ENCODE measurements around the gene DCLK3.

The DCLK3 gene

GRCh38 chr3:36769926-36770325, 5.6 kb upstream of the DCLK3 start:
- Histone ChIP-seq H3K9me3 (ENCODE audit: low read length) (no peaks in the 10 kb centered on the region), H3F3A (ENCODE audit: insufficient read depth, low read length) (no peaks in the 10 kb centered on the region), H3K4me1 (ENCODE audit: insufficient read depth, low read length, severe bottlenecking) (no peaks in the 10 kb centered on the region), H3K4me3 (ENCODE audit: low read depth, low read length, poor library complexity, severe bottlenecking) (no peak overlapping the region), H3K9me2 (ENCODE audit: low read depth, low read length) (no peaks in the 10 kb centered on the region), H3K36me3 (ENCODE audit: insufficient read depth, low read length) (no peaks in the 10 kb centered on the region), H3K4me2 (ENCODE audit: low read length) (no peak overlapping the region), H3K79me2 (ENCODE audit: insufficient read depth, low read length) (no peaks in the 10 kb centered on the region), H3K27ac (ENCODE audit: low read depth, low read length, poor library complexity, severe bottlenecking) (no peak overlapping the region), H2AFZ (ENCODE audit: low read length) (no peak overlapping the region), H3K27me3 (ENCODE audit: insufficient read depth, low read length) (no peaks in the 10 kb centered on the region), H4K20me1 (ENCODE audit: insufficient read depth, low read length) (no peaks in the 10 kb centered on the region), H3K9ac (ENCODE audit: low read length) (no peak overlapping the region)
- TF ChIP-seq, protein P1, sequence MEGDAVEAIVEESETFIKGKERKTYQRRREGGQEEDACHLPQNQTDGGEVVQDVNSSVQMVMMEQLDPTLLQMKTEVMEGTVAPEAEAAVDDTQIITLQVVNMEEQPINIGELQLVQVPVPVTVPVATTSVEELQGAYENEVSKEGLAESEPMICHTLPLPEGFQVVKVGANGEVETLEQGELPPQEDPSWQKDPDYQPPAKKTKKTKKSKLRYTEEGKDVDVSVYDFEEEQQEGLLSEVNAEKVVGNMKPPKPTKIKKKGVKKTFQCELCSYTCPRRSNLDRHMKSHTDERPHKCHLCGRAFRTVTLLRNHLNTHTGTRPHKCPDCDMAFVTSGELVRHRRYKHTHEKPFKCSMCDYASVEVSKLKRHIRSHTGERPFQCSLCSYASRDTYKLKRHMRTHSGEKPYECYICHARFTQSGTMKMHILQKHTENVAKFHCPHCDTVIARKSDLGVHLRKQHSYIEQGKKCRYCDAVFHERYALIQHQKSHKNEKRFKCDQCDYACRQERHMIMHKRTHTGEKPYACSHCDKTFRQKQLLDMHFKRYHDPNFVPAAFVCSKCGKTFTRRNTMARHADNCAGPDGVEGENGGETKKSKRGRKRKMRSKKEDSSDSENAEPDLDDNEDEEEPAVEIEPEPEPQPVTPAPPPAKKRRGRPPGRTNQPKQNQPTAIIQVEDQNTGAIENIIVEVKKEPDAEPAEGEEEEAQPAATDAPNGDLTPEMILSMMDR (IDR thresholded peaks at IDR 0.05; ENCODE audit: low read length), result no peak
- TF ChIP-seq EZH2 (IDR thresholded peaks at IDR 0.05; ENCODE audit: borderline replicate concordance, low read length), result no peak

GRCh38 chr3:36765104-36765503, 751 bp upstream of the DCLK3 start:
- TF ChIP-seq EZH2 (IDR thresholded peaks at IDR 0.05; ENCODE audit: borderline replicate concordance, low read length), result no peak
- TF ChIP-seq, protein P1 (IDR thresholded peaks at IDR 0.05; ENCODE audit: low read length), result no peak
- Histone ChIP-seq H3K79me2 (ENCODE audit: insufficient read depth, low read length) (no peaks in the 10 kb centered on the region), H4K20me1 (ENCODE audit: insufficient read depth, low read length) (no peaks in the 10 kb centered on the region), H3K9ac (ENCODE audit: low read length) (no peak overlapping the region), H3K9me2 (ENCODE audit: low read depth, low read length) (no peaks in the 10 kb centered on the region), H3K4me2 (ENCODE audit: low read length) (no peak overlapping the region), H2AFZ (ENCODE audit: low read length) (no peak overlapping the region), H3K27ac (ENCODE audit: low read depth, low read length, poor library complexity, severe bottlenecking) (no peak overlapping the region), H3F3A (ENCODE audit: insufficient read depth, low read length) (no peaks in the 10 kb centered on the region), H3K4me1 (ENCODE audit: insufficient read depth, low read length, severe bottlenecking) (no peaks in the 10 kb centered on the region), H3K9me3 (ENCODE audit: low read length) (no peaks in the 10 kb centered on the region), H3K27me3 (ENCODE audit: insufficient read depth, low read length) (no peaks in the 10 kb centered on the region), H3K4me3 (ENCODE audit: low read depth, low read length, poor library complexity, severe bottlenecking) (no peak overlapping the region), H3K36me3 (ENCODE audit: insufficient read depth, low read length) (no peaks in the 10 kb centered on the region)

- Histone ChIP-seq H3K4me3 (ENCODE audit: low read depth, low read length, poor library complexity, severe bottlenecking) (no peak overlapping the region), H3K27me3 (ENCODE audit: insufficient read depth, low read length) (no peaks in the 10 kb centered on the region; the same call in 1 of the 2 replicates), H3K9me2 (ENCODE audit: low read depth, low read length) (no peaks in the 10 kb centered on the region)
Measured at GRCh38 chr3:36764704-36765038, 318 bp upstream of the DCLK3 start.

More at GRCh38 chr3:36764704-36765038, 318 bp upstream of the DCLK3 start:
- Histone ChIP-seq H3K9me3 (ENCODE audit: low read length) (no peaks in the 10 kb centered on the region), H3K4me1 (ENCODE audit: insufficient read depth, low read length, severe bottlenecking) (no peaks in the 10 kb centered on the region), H4K20me1 (ENCODE audit: insufficient read depth, low read length) (no peaks in the 10 kb centered on the region), H3K4me2 (ENCODE audit: low read length) (no peak overlapping the region), H3K36me3 (ENCODE audit: insufficient read depth, low read length) (no peaks in the 10 kb centered on the region), H3F3A (ENCODE audit: insufficient read depth, low read length) (no peaks in the 10 kb centered on the region), H3K9ac (ENCODE audit: low read length) (no peak overlapping the region), H3K27ac (ENCODE audit: low read depth, low read length, poor library complexity, severe bottlenecking) (no peak overlapping the region), H3K79me2 (ENCODE audit: insufficient read depth, low read length) (no peaks in the 10 kb centered on the region), H2AFZ (ENCODE audit: low read length) (no peak overlapping the region)
- no peak for TF ChIP-seq EZH2 (IDR thresholded peaks at IDR 0.05; ENCODE audit: borderline replicate concordance, low read length)
- TF ChIP-seq, protein P1 (IDR thresholded peaks at IDR 0.05; ENCODE audit: low read length), result no peak

Measured in OCI-LY1 (cell line).